Omental fat pad (tissue), 4 donors: ENCODE measurements around the gene SYTL5. TPM values are rescaled to one million over a fixed set of nuclear protein-coding genes. Genes with fewer than 3 reads are reported as not detected.

ENCODE experiments used
- ATAC-seq: fragments of 150-250 bp; one replicate; pipeline ENCODE4 v1.9.1; 2016; ENCODE audit warnings: mild to moderate bottlenecking, moderate library complexity; ENCODE audit not compliant: low FRiP score
- DNase-seq: peaks from one replicate; pipeline ENCODE4 v3.0.0-alpha.2; 2019; ENCODE audit warnings: low spot score
- total RNA-seq, 4 donors: library from RNA; depleted of rRNA; stranded (reverse); fragments of >200 nt; gene quantifications; one replicate each; pipeline ENCODE4 v1.1.0, GENCODE V29; 2016
- TF ChIP-seq, protein P1 (sequence below), 3 donors: fragments of 450-650 bp; IDR thresholded peaks; one replicate each; pipeline ENCODE4 v1.5.1; 2016 to 2017; ENCODE audit warnings: antibody characterized with exemption in 3 of 3, mild to moderate bottlenecking in 3 of 3, moderate library complexity in 2 of 3

SYTL5 gene
- total RNA-seq, 4 donors from 2014 or later, result 0.09 TPM; not detected in 3

DNA sequence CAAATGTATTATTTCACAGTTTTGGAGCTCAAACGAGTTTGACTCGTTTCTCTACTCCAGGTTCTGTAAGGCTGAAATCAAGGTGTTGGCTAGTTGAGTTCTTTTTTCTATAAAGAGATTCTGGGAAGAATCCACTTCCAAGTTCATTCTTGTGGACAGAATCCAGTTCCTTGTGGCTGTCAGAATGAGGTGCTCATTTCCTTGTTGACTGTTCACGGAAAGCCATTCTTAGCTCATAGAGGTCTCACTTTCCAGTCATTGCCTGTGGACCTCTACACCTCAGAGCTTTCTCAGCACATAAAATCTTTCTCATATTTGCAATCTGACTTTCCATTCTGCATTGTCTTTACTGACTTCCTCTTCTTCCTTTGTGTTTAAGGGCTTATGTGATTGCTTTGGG is 62.9 kb downstream of the SYTL5 start:
- TF ChIP-seq, protein P1, sequence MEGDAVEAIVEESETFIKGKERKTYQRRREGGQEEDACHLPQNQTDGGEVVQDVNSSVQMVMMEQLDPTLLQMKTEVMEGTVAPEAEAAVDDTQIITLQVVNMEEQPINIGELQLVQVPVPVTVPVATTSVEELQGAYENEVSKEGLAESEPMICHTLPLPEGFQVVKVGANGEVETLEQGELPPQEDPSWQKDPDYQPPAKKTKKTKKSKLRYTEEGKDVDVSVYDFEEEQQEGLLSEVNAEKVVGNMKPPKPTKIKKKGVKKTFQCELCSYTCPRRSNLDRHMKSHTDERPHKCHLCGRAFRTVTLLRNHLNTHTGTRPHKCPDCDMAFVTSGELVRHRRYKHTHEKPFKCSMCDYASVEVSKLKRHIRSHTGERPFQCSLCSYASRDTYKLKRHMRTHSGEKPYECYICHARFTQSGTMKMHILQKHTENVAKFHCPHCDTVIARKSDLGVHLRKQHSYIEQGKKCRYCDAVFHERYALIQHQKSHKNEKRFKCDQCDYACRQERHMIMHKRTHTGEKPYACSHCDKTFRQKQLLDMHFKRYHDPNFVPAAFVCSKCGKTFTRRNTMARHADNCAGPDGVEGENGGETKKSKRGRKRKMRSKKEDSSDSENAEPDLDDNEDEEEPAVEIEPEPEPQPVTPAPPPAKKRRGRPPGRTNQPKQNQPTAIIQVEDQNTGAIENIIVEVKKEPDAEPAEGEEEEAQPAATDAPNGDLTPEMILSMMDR (IDR thresholded peaks at IDR 0.05), result no peak
- ATAC-seq (no peak), DNase-seq (no peak)

DNA sequence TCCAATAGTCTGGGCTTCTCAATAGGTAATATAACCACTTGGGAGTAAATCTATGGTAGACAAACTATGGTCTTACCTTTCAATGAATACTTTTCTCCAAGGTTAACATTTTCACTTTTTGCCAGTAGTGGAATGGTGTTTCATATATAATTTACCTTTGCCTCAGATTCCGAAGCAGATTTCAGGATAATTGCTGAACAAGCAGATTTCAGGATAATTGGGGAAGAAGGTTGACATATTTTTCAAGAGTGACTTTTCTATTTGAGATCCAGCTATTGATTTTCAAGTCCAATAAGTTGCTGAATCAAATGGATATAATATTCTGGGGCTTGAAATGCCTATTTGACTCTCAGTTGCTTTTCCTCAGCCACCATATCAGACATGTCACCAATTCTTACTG is 63.6 kb downstream of the SYTL5 start:
- DNase-seq (no peak), ATAC-seq (no peak)
- TF ChIP-seq, protein P1 (IDR thresholded peaks at IDR 0.05), result no peak

DNA sequence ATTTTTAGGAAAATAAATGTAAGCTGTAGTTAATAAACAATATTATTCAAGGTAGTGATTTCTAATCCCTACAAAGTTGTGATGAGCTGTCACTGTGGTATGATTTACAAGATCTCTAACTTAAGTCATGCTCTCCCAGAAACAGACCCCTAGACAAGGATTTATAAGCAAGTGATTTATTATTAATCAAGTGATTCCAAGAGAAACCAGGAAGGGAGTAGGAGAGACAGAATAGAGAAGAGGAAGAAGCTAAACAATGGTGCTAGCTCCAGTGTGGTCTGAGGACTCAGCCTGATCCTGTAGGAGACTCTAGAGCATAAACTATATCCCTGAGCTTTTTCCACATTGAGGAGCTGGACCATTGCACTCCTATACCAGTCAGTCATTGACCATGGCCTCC is 73.1 kb downstream of the SYTL5 start:
- DNase-seq (no peak), ATAC-seq (no peak)
- TF ChIP-seq, protein P1 (IDR thresholded peaks at IDR 0.05), result no peak

DNA sequence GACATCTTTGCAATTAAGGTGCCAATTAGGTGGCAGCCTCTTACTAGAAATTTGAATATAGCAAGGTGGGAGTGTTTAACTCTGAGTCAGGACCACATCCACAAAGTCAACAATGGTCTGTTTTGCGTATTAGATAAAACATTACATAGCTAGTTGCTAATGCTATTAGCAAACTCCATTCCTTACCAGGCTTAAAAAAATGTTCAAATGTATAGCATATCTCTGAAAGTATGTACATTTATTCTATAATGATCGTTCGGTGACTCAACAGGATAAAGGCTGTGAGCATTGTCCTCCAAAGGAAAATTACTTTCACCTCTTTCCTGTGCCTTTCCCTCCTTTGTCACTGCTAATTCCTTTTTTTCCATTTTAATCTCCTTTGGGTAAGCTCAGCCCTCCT is 74.5 kb downstream of the SYTL5 start:
- TF ChIP-seq, protein P1 (IDR thresholded peaks at IDR 0.05), result no peak
- no peak for DNase-seq
- no peak for ATAC-seq

DNA sequence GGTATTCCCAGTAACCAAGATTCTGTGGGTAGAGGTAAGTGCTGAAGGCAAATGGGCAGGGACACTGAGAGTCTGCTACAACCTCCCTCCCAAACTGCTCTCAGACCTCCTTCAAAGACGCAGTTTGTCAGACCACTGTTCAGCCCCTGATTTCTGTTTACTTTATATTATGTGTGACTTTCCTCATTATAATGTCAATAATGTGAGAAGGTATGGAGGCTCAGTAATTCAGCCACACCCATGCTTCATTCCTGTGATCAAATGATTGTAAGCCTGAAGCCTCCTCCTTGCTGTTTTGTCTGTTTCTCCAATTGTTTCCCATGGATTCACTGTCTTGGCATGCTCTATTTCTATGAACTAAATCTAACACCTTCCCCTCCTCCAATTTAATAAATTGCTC is 75.6 kb downstream of the SYTL5 start:
- TF ChIP-seq, protein P1 (IDR thresholded peaks at IDR 0.05), result no peak
- ATAC-seq, result no peak
- no peak for DNase-seq

DNA sequence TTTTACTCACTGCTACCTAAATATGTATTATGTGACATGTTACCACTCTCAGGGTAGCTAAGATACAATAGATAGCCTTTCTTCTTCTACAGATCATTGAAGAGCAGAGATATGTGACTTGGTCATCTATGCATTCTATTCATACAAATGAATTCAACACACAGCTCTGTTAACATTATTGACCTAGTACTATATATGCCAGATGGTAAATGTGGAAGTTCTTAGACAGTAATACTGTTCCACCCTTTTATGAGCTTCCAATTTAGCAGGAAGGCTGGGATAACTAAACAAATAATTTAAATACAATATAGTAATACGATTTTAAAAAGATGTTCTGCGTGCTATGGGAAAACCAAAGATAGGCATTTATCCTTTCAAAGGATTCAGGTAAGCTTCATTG is 76.0 kb downstream of the SYTL5 start:
- DNase-seq (no peak), ATAC-seq (no peak)

DNA sequence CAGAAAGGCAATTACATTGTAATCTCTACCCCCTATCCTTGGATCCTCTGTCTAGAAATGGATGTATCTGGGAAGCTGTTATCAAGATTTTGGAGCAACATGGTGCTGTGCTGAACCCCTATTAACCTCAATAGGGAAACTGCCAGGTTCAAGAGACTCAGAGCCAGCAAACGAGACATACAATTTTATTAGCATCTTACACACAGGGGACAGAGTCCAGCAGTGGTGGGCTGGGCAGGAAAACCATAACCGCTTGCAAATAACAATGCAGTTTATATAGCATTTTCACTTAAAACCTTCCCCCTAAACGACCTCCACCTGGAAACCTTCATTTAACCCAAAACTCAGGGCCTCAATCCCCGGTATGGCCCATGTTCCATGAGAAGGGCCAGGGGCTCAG is 79.5 kb downstream of the SYTL5 start:
- ATAC-seq (no peak), DNase-seq (no peak)
- TF ChIP-seq, protein P1 (IDR thresholded peaks at IDR 0.05), result no peak

More for the DNA sequence above, 76.0 kb downstream of the SYTL5 start:
- TF ChIP-seq, protein P1 (IDR thresholded peaks at IDR 0.05), result no peak
